Measurements from ENCODE around the gene CLDN7.

CLDN7 gene

DNA sequence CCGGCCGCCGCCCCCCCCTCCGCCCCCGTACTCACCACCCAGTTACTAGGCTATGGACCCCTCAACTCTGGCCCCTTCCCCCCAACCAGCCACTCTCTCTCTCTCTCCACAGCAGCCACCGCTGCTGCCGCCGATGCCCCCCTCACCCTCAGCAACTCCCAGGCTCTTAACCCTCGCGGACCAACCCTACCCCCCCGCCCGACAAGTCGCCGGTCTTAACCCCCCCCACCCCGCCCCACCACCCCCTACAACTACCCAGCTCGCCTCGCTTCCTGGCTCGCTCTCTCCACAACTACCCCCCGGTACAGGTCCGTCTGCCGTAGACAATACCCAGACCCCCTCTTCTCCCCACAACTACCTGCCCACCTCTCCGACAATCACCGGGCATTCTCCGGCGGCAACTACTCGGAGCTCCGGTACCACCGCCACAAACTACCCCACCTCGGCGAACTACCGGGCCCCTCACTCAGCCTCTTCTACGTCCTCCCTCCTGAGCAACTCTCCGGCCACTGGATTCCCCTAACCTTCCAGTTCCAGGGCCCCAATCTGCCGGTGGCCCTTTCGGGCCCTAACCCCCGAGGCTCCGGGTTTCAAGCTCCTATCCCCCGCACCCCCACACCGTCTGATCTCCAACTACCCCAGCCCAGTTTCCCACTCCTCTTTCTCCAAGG lies 23.7 kb downstream of the CLDN7 start:
- in situ Hi-C loops (cut with MboI; ENCODE audit: low sequenced_read_pairs): no loop called here

- in situ Hi-C loops (cut with MboI; ENCODE audit: low sequenced_read_pairs): no loop called here
These were observed 24.4 kb downstream of the CLDN7 start for GRCh38 chr17:7237761-7238419.

GRCh38 chr17:7237266-7237760 lies 25.0 kb downstream of the CLDN7 start:
- in situ Hi-C loops (cut with MboI; ENCODE audit: low sequenced_read_pairs): no loop called here

- in situ Hi-C loops (cut with MboI; ENCODE audit: low sequenced_read_pairs): no loop called here
These were observed 25.5 kb downstream of the CLDN7 start for GRCh38 chr17:7236808-7237207.

DNA sequence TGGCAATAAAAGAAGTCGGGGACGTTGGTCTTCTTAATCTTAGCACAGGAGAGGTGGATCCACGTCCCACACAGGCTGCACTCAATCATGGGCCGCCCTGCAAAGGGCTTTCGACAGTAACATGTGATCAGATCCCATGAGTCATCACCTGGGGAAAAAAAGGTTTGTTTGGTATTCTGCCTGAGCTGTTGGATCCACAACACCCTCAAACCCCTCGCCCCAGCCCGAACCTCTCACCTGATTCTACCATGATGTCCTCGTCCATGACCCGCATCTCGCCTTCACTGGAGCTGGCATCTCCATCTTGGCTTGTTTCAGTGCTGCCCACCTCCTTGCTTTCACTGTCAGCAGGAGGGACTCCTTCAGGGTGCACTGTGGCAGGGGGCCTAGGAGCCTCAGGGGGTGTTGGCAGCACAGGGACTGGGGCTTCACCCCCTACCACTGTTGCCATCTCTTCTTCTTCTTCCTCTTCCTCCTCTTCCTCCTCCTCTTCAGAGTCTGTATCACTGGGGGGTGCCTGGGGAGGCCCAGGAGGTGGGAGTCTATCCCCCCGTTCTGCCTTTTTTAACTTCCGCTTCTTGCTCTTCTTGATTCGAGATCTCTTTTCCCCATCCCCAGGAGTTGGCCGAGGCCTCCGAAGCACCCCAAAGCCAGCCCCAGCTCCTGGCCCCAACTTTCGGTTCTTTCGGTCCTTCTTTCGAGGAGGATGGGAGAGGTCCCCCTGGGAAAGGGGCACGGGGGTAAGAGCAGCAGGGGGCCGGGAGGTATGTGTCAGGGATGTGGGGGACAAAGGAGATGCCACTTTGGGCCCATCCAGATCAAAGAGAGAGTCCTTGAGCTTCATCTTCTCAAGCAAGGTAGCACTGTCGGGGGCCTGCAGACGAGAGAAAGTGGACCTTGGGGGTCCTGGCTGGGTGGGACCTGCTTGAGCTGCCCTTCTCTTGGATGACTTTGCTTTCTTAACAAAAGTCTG lies 26.3 kb downstream of the CLDN7 start:
- in situ Hi-C loops (cut with MboI; ENCODE audit: low sequenced_read_pairs): no loop called here

DNA sequence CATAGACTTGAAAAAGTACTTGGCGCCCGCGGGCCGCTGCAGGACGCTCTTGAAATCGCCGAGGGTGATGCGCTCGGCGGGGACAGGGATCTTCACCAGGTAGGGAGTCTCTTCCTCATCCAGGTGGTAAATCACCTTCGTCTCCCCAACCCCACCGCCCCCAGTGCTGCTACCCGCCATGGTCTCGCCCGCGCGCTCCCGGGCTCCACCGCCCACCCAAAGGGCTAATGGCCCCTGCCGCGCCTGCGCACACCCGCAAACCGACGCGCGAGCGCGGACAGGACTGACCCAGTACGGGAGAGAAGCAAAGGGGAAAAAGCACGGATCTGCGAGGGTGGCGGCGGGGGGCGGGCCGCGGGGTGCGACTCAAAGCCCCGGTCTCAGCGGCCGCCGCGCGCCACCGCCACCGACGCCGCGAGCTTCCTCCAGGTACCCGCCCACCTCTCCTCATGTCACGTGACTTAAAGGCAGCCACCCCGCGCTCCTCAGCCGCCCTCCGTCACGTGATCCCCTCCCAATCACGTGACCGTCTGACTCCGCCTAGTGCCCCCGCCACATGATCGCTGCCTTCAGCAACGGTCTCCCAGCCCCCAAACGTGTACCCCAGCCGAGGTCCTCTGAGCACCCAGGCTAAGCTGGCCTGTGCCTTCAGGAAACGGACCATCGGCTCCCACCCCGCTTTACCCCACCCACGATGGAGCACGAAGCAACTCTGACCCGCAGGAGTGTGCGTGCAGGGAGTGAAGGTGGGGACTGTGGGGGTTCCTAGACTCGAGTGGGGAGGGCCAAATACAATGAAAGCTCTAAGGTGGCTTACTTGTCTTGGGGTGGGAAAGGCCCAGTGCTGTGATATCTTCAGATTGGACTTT lies 28.0 kb downstream of the CLDN7 start, which contains the start of gene DVL2:
Gene DVL2 (minus strand): TSS at position 435 of the 869 bp plus-strand sequence. CDS start 255 bp downstream, at position 180.
- in situ Hi-C loops (cut with MboI; ENCODE audit: low sequenced_read_pairs): no loop called here

- in situ Hi-C loops (cut with MboI; ENCODE audit: low sequenced_read_pairs): no loop called here
These were observed 28.6 kb downstream of the CLDN7 start for GRCh38 chr17:7233701-7234082.

DNA sequence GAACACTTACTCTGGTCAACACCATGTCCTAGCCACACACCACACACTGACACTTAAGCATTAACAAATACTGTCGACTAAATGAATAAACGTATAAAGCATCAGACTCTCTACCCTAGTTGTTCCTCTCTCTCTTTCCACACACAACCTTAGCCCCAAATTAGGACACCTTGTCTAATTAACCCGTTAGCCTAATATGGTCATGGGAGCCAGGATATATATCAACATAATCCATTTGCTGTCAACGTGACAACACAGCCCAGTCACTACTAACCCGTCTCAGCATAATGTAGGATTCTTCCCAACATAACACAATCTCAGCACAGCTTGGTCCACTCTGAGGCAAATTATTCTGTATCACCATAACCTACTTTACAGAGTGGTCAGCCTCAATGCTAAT lies 30.2 kb downstream of the CLDN7 start:
- in situ Hi-C loops (cut with MboI; ENCODE audit: low sequenced_read_pairs): no loop called here

- in situ Hi-C loops (cut with MboI; ENCODE audit: low sequenced_read_pairs): no loop called here
These were observed 32.8 kb downstream of the CLDN7 start for GRCh38 chr17:7229504-7229903.

- in situ Hi-C loops (cut with MboI; ENCODE audit: low sequenced_read_pairs): no loop called here
These were observed 33.4 kb downstream of the CLDN7 start for GRCh38 chr17:7228920-7229319.

DNA sequence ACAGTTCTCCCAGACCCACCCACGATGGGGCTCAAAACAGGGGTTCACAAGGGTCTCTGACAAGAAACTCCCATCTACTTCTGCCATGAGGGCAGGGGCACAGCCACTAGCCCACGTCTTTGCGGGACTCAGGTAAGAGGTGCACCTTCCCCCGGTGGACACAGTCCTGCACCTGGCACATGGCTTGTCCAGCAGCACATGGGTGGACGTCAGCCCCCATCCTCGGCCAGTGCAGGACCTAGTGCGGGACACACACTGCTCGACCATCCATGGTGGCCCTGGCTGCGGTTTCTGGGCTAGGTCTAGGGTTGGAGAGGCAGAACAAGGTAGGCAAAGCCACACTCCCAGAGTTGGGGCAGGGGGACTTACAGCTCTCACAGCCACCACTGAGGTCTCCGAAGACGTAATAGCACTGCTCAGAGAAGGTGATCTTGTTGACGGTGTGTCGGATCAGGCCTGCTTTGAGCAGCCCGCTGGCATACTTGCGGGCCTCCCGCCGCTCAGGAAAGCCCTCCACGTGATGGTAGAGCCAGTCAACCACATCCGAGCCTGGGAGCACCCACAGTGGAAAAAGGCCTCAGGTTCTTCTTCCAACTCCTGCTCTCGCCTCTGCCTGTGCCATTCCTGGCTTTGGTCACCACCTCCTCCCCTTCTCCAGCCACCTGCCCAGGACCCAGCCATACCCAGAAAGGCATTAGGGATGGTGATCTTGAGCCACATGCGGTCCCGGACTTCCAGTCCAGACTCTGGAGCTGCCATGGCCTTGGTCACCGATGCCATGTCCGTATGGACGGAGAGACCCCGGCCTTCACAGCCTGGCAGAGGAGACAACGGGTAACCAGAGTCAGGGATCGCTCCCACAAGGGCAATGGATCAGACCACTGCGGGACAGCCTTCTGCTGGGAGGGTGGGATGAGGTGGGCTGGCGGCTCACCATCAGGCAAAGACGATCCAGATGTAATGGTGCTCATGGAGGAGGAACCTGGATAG lies 35.3 kb downstream of the CLDN7 start:
- in situ Hi-C loops (cut with MboI; ENCODE audit: low sequenced_read_pairs): no loop called here

DNA sequence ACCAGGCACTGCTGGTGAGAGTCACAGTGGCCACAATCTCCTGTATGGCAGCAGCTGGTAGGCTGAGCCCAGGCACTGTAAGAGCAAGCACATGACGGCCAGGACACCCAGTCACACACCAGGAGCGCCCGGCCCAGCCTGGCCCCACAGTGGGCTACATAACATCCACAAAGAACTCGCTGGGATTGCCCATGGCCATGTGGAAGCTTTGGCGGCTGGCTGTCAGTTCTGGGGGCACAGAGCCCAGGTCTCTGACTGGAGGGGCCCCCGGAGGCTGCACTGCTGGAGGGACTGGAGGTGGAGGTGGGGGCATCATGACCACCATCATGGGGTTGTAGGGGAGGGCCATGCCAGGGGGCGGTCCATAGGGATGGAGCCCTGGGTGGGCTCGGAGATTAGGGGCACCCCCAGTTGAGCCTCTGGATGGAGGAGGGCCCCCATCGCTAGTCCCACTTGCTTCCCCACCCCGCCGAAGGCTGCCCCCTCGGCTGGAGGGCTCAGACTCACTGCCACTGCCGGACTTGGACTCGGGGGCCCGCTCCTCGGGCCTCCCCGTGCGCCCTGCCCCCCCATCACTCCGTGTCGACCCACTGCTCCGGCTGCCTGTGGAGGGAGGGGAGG lies 36.5 kb downstream of the CLDN7 start:
- in situ Hi-C loops (cut with MboI; ENCODE audit: low sequenced_read_pairs): no loop called here

DNA sequence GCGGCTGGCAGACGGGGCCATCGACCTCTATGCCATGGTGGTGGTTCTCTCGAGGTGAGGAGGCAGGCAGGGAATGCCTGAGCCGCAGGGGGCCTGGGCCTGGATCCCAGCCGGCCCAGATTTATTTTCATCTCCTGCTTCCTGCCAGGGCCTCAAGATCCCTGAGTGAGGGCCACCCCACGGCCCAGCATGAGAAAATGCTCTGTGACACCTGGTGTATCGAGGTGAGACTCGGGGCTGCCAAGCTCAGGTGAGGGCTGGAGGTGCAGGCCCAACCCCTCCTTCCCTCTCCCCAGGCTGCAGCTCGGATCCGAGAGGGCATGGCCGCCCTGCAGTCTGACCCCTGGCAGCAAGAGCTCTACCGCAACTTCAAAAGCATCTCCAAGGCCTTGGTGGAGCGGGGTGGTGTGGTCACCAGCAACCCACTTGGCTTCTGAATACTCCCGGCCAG lies 37.6 kb downstream of the CLDN7 start:
- in situ Hi-C loops (cut with MboI; ENCODE audit: low sequenced_read_pairs): no loop called here

- in situ Hi-C loops (cut with MboI; ENCODE audit: low sequenced_read_pairs): no loop called here
These were observed 38.2 kb downstream of the CLDN7 start for GRCh38 chr17:7224110-7224509.

- in situ Hi-C loops (cut with MboI; ENCODE audit: low sequenced_read_pairs): no loop called here
These were observed 38.9 kb downstream of the CLDN7 start for GRCh38 chr17:7223375-7223774.

DNA sequence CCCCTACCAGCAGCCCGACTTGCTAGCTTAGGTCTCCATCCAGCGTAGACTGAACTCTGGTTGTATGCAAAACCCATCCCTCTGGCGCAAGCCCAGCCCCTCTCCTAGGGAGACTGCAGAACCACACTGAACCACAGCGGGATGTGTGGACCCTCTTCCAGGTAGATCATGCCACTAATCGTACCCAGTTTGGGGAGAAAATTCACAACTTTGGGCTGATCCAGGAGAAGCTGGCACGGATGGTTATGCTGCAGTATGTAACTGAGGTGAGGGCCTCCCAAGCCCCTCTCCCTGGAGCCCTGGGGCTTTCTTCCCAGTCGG lies 39.3 kb downstream of the CLDN7 start:
- in situ Hi-C loops (cut with MboI; ENCODE audit: low sequenced_read_pairs): no loop called here

GRCh38 chr17:7222093-7222971 lies 39.9 kb downstream of the CLDN7 start:
- in situ Hi-C loops (cut with MboI; ENCODE audit: low sequenced_read_pairs): no loop called here

All from hTERT RPE-1 (cell line).